Thyroid gland (tissue), 4 donors: ENCODE measurements around the gene SOCS1.

Experiments
- CTCF ChIP-seq, 6 experiments: fragments of 200-600 bp in 3 of 6; fragments of 450-650 bp in 3 of 6; sonication (generic) in 3 of 6; IDR thresholded peaks; one replicate each; pipeline ENCODE4 v1.5.1; 2016 to 2019; ENCODE audit warnings: antibody characterized with exemption in 6 of 6, mild to moderate bottlenecking in 2 of 6, inconsistent platforms in 1 of 6, moderate library complexity in 1 of 6
- POLR2A ChIP-seq, 2 donors: fragments of 450-650 bp; IDR thresholded peaks; one replicate each; pipeline ENCODE4 v1.6.1; 2017; ENCODE audit warnings: antibody characterized with exemption in 2 of 2, mild to moderate bottlenecking in 2 of 2, moderate library complexity in 1 of 2

GRCh38 chr16:11274964-11275363, 19.0 kb upstream of the SOCS1 start:
- TF ChIP-seq POLR2A (IDR thresholded peaks at IDR 0.05) (no peak), CTCF (IDR thresholded peaks at IDR 0.05) (no peak)
